ENCODE data around the gene ZNF497.

Gene ZNF497

DNA sequence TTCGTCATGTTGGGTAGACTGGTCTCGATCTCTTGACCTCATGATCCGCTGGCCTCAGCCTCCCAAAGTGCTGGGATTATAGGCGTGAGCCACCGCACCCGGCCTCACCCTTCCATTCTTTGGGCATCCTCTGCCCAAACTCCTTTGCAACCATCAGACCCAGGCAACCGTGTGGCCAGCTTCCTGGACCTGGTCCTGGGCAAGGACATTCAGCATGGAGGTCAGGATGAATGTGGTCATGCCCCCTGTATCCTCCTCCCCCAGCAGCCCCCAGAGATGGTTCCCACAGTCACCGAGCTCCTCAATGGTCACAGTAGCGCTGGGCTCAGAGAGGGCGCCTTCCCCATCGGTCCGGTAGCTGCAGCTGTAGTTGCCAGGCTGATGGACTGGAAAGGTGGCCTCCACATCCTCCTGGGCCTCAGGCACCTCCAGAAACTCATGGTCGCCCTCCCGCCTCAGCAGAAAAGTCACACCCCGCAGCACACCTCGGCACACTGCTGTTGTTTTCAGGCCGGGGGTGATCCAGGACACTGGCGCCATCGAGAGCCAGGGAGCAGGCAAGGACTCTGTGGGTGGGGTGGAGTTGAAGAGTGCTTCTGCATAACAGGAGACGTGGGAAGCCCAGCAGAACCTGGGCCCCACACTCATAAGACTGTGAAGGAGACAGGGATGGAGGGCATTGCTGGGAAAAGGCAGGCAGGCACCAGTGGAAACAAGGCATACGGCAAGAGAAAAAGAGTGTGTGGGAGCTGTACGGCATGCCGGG is 10.4 kb downstream of the ZNF497 start:
- TF ChIP-seq ZNF274 (IDR thresholded peaks at IDR 0.05; ENCODE audit: low read depth, low read length), result no peak
- H3K4me3 ChIP-seq (ENCODE audit: low read length), result no peak overlapping the region

- H3K4me3 ChIP-seq (ENCODE audit: low read length), result no peak overlapping the region
- no peak for TF ChIP-seq ZNF274 (IDR thresholded peaks at IDR 0.05; ENCODE audit: low read depth, low read length)
Observed at GRCh38 chr19:58351558-58351878, 11.0 kb downstream of the ZNF497 start.

DNA sequence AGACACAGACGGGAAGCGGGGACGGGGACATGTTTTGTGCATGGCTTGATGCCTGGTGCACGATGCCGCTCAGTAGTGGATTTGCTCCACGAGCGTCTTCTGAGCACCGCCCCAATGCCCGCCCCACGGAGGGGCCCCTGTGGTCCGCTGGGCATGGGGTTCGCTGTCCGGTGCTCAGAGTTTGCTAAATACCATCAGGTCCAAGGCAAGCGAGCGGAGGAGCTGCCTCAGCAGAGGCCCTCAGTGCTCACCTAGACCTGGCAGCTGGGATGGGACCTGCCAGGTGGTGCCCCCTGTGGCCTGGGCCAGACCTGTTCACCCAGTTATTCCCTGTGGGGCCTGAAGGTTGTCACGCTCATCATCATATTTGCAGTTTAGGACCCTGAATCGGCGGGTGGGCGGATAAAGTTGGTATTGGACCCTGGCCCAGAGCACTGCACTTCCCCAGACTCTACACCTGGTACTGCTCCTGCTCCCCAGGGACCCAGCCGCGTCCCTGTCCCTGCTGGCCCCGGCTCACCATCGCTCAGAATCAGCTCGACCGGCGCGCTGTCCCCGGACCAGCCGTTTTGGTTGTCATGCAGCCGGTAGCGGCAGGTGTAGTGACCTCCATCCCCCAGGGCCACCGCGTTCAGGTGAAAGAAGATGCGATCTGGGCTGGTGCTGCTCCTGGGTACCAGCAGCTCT is 11.5 kb downstream of the ZNF497 start:
- no peak for TF ChIP-seq ZNF274 (IDR thresholded peaks at IDR 0.05; ENCODE audit: low read depth, low read length)
- H3K4me3 ChIP-seq (ENCODE audit: low read length), result no peak overlapping the region

- no peak for TF ChIP-seq ZNF274 (IDR thresholded peaks at IDR 0.05; ENCODE audit: low read depth, low read length)
- H3K4me3 ChIP-seq (ENCODE audit: low read length), result no peak overlapping the region; the same call in 1 of the 2 replicates
Observed at GRCh38 chr19:58350001-58350861, 12.3 kb downstream of the ZNF497 start.

DNA sequence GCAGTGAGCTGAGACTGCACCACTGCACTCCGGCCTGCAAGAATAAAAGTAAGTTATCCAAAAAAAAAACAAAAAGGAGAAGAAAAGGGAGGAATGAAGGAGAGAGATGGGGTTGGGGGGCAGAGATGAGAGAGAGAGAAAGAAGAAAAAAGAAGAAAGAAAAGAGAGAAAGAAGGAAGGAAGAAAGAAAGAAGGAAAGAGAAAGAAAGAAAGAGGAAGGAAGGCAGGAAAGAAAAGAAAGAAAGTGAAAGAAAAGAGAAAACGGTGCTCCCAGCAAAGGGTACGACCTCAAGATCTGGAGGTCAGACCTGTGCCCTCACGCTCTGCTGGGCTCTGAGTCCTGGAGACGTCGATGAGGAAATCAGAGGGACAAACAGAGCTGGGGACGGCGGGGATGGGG is 13.0 kb downstream of the ZNF497 start:
- TF ChIP-seq ZNF274 (IDR thresholded peaks at IDR 0.05; ENCODE audit: low read depth, low read length), result no peak
- H3K4me3 ChIP-seq (ENCODE audit: low read length), result no peak overlapping the region; the same call in 1 of the 2 replicates

GRCh38 chr19:58348080-58348479 is 14.5 kb downstream of the ZNF497 start:
- peak overlapping the region; percentile 72 for H3K4me3 ChIP-seq (ENCODE audit: low read length)

GRCh38 chr19:58346961-58347929 is 15.3 kb downstream of the ZNF497 start:
- peak overlapping the region; percentile 72 for H3K4me3 ChIP-seq (ENCODE audit: low read length)
- no peak for TF ChIP-seq ZNF274 (IDR thresholded peaks at IDR 0.05; ENCODE audit: low read depth, low read length)

DNA sequence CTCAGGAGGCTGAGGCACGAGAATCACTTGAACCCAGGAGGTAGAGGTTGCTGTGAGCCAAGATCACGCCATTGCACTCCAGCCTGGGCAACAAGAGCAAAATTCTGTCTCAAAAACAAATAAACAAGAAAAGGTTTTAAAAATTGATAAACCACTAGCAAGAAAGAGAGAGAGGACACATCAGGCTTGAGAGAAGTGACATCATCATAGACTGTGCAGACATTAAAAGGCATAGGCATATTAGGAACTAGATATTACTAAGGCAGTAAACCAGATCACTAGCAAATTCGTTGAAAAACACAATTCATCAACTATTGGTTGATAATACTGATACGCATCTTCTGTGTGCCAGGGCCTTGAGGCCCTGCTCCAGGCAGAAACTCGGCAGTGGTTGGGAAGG is 17.0 kb downstream of the ZNF497 start:
- no peak for TF ChIP-seq ZNF274 (IDR thresholded peaks at IDR 0.05; ENCODE audit: low read depth, low read length)
- no peak overlapping the region for H3K4me3 ChIP-seq (ENCODE audit: low read length)

DNA sequence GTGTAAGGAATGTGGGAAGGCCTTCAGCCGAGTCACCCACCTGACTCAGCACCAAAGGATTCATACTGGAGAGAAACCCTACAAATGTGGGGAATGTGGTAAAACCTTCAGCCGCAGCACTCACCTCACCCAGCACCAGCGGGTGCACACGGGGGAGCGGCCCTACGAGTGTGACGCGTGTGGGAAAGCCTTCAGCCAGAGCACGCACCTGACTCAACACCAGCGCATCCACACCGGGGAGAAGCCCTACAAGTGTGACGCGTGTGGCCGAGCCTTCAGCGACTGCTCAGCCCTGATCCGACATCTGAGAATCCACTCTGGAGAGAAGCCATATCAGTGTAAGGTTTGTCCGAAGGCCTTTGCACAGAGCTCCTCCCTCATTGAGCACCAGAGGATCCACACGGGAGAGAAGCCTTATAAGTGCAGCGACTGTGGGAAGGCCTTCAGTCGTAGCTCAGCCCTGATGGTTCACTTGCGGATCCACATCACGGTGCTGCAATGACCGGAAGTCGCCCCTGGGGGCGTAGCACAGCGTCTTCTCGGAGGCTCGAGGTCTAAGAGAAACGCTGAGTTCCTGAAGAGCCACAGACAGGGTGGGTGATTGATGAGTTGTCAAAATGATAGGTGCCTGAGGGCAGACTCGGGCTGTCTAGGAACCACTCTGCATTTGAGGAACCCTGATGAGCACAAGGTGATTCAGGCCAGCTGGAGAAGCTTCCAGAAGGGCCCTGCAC is 23.6 kb downstream of the ZNF497 start:
- H3K4me3 ChIP-seq (ENCODE audit: low read length), result no peak overlapping the region
- TF ChIP-seq ZNF274 (IDR thresholded peaks at IDR 0.05; ENCODE audit: low read depth, low read length), result no peak

DNA sequence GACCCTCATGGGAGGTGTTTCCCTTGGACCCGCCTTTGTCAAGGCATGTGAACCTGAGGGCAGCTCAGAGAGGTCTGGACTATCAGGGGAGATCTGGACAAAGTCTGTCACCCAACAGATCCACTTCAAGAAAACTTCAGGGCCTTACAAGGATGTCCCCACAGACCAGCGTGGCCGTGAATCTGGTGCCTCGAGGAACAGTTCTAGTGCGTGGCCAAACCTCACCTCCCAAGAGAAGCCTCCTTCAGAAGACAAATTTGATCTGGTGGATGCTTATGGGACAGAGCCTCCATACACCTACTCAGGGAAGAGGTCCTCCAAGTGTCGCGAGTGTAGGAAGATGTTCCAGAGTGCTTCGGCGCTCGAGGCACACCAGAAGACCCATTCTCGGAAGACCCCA is 24.2 kb downstream of the ZNF497 start:
- TF ChIP-seq ZNF274 (IDR thresholded peaks at IDR 0.05; ENCODE audit: low read depth, low read length), result no peak
- no peak overlapping the region for H3K4me3 ChIP-seq (ENCODE audit: low read length)

- no peak for TF ChIP-seq ZNF274 (IDR thresholded peaks at IDR 0.05; ENCODE audit: low read depth, low read length)
- no peak overlapping the region for H3K4me3 ChIP-seq (ENCODE audit: low read length)
Observed at GRCh38 chr19:58336820-58337219, 25.7 kb downstream of the ZNF497 start.

DNA sequence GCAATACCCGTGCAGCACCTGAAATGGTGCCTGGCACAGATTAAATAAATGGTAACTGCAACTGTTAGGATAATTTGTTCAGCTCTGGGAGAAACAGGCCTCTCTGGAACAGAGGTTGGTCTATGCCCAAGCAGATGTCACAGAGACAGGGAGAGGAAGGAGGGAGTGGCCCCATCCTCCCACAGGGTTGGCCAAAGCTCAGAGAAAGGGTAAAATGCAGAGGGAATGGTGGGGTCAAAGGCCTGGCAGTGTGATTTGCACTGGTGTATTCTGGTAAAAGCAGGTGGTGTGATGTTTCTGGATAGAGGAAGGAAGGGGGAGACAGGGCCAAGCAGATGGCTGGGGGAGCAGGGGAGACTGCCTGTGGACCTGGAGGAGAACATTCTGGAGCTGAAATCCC is 26.3 kb downstream of the ZNF497 start:
- no peak for TF ChIP-seq ZNF274 (IDR thresholded peaks at IDR 0.05; ENCODE audit: low read depth, low read length)
- no peak overlapping the region for H3K4me3 ChIP-seq (ENCODE audit: low read length)

DNA sequence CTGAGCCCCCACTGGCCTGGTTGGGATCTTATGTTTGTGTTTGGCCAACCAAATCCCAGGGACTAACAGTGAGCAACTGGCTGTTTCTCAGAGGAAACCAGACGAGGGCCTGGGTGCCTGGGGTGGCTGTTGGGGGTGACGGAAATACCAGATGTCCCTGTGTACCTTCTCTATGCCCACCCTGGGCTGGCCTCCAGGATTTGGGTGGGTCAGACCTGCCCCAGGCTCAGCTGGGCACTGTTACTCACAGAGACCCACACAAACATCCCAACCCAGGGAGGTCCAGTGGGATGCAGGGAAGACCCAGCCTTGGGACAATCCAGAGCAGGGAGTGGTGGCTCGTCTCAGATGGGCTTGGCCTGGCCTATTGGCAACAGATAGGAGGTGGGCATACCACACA is 26.9 kb downstream of the ZNF497 start:
- no peak overlapping the region for H3K4me3 ChIP-seq (ENCODE audit: low read length)
- no peak for TF ChIP-seq ZNF274 (IDR thresholded peaks at IDR 0.05; ENCODE audit: low read depth, low read length)
